Stimulated activated naive B cell treated with anti-CD40 and anti-IgM and Interleukin-4, amounts not matched to agents 10 μg/mL and 1 μg/mL and 100 μg/mL, for 72 hours (primary cell): ENCODE data around the gene MCHR1.
A peak's percentile ranks its signal among the peaks of the same experiment; 100 is the strongest.
"Not testable (repeated sequence)": the region's sequence is repeated elsewhere in the genome, so short reads cannot be mapped to it uniquely, and the experiment has no call there.

Source experiments
- ATAC-seq, 2 donors: fragments of 150-1000 bp; cut with Tn5 transposase; replicated peaks; 2 replicates each; pipeline ENCODE4 v1.10.0; 2021; ENCODE audit warnings: moderate library complexity in 1 of 2
- DNase-seq: peaks from one replicate; pipeline ENCODE4 v3.0.0; 2021
- H3K27ac Mint-ChIP-seq: one replicate; pipeline ENCODE4 v1.8.0; 2022; ENCODE audit warnings: mild to moderate bottlenecking, mixed read lengths
- H3K27me3 Mint-ChIP-seq, 2 donors: one replicate each; pipeline ENCODE4 v1.8.0; 2022; ENCODE audit warnings: mixed read lengths in 2 of 2
- H3K36me3 Mint-ChIP-seq, 2 donors: one replicate each; pipeline ENCODE4 v1.8.0; 2022; ENCODE audit warnings: mixed read lengths in 2 of 2, mild to moderate bottlenecking in 1 of 2
- H3K4me1 Mint-ChIP-seq, 2 donors: one replicate each; pipeline ENCODE4 v1.8.0; 2022; ENCODE audit warnings: mixed read lengths in 2 of 2, mild to moderate bottlenecking in 1 of 2
- H3K4me3 Mint-ChIP-seq, 2 donors: one replicate each; pipeline ENCODE4 v1.8.0; 2022; ENCODE audit warnings: mild to moderate bottlenecking in 2 of 2, mixed read lengths in 2 of 2, moderate library complexity in 1 of 2
- H3K9me3 Mint-ChIP-seq, 2 donors: one replicate each; pipeline ENCODE4 v1.8.0; 2022; ENCODE audit warnings: mixed read lengths in 2 of 2, mild to moderate bottlenecking in 1 of 2

The MCHR1 gene

GRCh38 chr22:40691532-40691931, 12.2 kb downstream of the MCHR1 start:
- no peaks in the 10 kb centered on the region for H3K4me1 Mint-ChIP-seq
- no peak overlapping the region for H3K4me3 Mint-ChIP-seq
- peaks cover 0 to 3% of the 10 kb centered on the region in 2 donors for H3K9me3 Mint-ChIP-seq
- peaks cover 0 to 16% of the 10 kb centered on the region in 2 donors for H3K27me3 Mint-ChIP-seq
- ATAC-seq, result no peak
- no peak overlapping the region for H3K27ac Mint-ChIP-seq
- no peaks in the 10 kb centered on the region for H3K36me3 Mint-ChIP-seq
- no peak for DNase-seq

- H3K27ac Mint-ChIP-seq, result no peak overlapping the region
- ATAC-seq (no peak), DNase-seq (no peak)
- no peaks in the 10 kb centered on the region for H3K36me3 Mint-ChIP-seq
- no peaks in the 10 kb centered on the region for H3K4me1 Mint-ChIP-seq
- peaks cover 0 to 16% of the 10 kb centered on the region in 2 donors for H3K27me3 Mint-ChIP-seq
- H3K9me3 Mint-ChIP-seq, result peaks cover 0 to 3% of the 10 kb centered on the region in 2 donors
- no peak overlapping the region for H3K4me3 Mint-ChIP-seq
Measured at GRCh38 chr22:40694411-40694810, 15.1 kb downstream of the MCHR1 start.

DNA sequence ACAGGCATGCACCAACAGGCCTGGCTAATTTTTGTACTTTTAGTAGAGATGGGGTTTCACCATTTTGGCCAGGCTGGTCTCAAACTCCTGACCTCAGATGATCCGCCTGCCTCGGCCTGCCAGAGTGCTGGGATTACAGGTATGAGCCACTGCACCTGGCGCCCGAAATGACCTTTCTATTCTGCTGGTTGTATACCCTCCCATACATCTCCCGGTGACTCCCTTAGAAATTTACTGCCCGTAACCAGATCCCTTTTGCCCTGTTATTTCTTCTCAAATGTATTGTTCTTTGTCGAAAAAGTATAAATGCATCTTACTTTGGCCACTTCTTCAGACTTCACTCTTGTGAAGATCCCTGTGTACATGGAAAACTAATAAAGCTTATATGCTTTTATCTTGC, 22.0 kb downstream of the MCHR1 start:
- Mint-ChIP-seq H3K9me3 (peaks cover 0 to 2% of the 10 kb centered on the region in 2 donors), H3K27me3 (no peaks in the 10 kb centered on the region), H3K4me1 (peaks cover 5 to 8% of the 10 kb centered on the region in 2 donors), H3K27ac (no peak overlapping the region), H3K36me3 (no peaks in the 10 kb centered on the region), H3K4me3 (no peak overlapping the region)
- ATAC-seq (no peak), DNase-seq (no peak)

- DNase-seq, result no peak
- H3K4me3 Mint-ChIP-seq, result no peak overlapping the region
- ATAC-seq, result peak; percentile 70 to 86
- H3K27me3 Mint-ChIP-seq, result no peaks in the 10 kb centered on the region
- H3K9me3 Mint-ChIP-seq, result peaks cover 0 to 3% of the 10 kb centered on the region in 2 donors
- H3K4me1 Mint-ChIP-seq, result peaks cover 5 to 8% of the 10 kb centered on the region in 2 donors
- peak overlapping the region; percentile 48 for H3K27ac Mint-ChIP-seq
- no peaks in the 10 kb centered on the region for H3K36me3 Mint-ChIP-seq
Measured at GRCh38 chr22:40703174-40703573, 23.9 kb downstream of the MCHR1 start.

GRCh38 chr22:40703736-40704135, 24.5 kb downstream of the MCHR1 start:
- Mint-ChIP-seq H3K4me1 (peaks cover 5 to 8% of the 10 kb centered on the region in 2 donors), H3K36me3 (no peaks in the 10 kb centered on the region), H3K27me3 (no peaks in the 10 kb centered on the region), H3K9me3 (peaks cover 0 to 3% of the 10 kb centered on the region in 2 donors), H3K27ac (no peak overlapping the region), H3K4me3 (no peak overlapping the region)
- ATAC-seq, result no peak
- DNase-seq, result no peak

GRCh38 chr22:40705918-40706682, 26.8 kb downstream of the MCHR1 start:
- H3K4me3 Mint-ChIP-seq, result no peak overlapping the region
- no peaks in the 10 kb centered on the region for H3K36me3 Mint-ChIP-seq
- ATAC-seq (no peak), DNase-seq (no peak)
- peaks cover 0 to 3% of the 10 kb centered on the region in 2 donors for H3K9me3 Mint-ChIP-seq
- H3K27me3 Mint-ChIP-seq, result no peaks in the 10 kb centered on the region
- H3K27ac Mint-ChIP-seq, result no peak overlapping the region
- H3K4me1 Mint-ChIP-seq, result peaks cover 5 to 8% of the 10 kb centered on the region in 2 donors

DNA sequence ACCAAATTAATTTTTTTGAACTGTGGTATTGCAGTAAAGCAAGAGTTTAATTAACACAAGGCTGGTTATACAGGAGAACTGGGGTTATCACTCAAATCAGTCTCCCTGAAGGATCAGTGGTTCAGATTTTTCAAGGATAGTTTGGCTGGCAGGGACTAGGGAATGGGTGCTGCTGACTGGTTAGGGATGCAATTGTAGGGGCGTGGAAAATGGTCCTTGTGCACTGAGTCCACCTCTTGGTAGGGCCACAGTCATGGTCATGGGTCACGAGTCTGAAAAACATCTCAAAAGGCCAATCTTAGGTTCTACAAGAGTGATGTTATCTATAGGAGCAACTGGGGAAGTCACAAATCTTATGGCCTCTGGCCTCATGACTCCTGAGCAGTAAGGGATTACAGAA, 27.9 kb downstream of the MCHR1 start:
- no peak overlapping the region for H3K4me3 Mint-ChIP-seq
- H3K4me1 Mint-ChIP-seq, result peaks cover 8 to 16% of the 10 kb centered on the region in 2 donors
- no peaks in the 10 kb centered on the region for H3K36me3 Mint-ChIP-seq
- peaks cover 0 to 4% of the 10 kb centered on the region in 2 donors for H3K27me3 Mint-ChIP-seq
- ATAC-seq (no peak), DNase-seq (no peak)
- H3K27ac Mint-ChIP-seq, result peak overlapping the region; percentile 37
- H3K9me3 Mint-ChIP-seq, result peaks cover 0 to 3% of the 10 kb centered on the region in 2 donors

- Mint-ChIP-seq H3K4me1 (peaks cover 5 to 11% of the 10 kb centered on the region in 2 donors), H3K36me3 (no peaks in the 10 kb centered on the region), H3K27me3 (peaks cover 0 to 4% of the 10 kb centered on the region in 2 donors), H3K27ac (no peak overlapping the region), H3K4me3 (no peak overlapping the region), H3K9me3 (peaks cover 0 to 2% of the 10 kb centered on the region in 2 donors)
- no peak for ATAC-seq
- no peak for DNase-seq
Measured at GRCh38 chr22:40708177-40708576, 28.9 kb downstream of the MCHR1 start.

DNA sequence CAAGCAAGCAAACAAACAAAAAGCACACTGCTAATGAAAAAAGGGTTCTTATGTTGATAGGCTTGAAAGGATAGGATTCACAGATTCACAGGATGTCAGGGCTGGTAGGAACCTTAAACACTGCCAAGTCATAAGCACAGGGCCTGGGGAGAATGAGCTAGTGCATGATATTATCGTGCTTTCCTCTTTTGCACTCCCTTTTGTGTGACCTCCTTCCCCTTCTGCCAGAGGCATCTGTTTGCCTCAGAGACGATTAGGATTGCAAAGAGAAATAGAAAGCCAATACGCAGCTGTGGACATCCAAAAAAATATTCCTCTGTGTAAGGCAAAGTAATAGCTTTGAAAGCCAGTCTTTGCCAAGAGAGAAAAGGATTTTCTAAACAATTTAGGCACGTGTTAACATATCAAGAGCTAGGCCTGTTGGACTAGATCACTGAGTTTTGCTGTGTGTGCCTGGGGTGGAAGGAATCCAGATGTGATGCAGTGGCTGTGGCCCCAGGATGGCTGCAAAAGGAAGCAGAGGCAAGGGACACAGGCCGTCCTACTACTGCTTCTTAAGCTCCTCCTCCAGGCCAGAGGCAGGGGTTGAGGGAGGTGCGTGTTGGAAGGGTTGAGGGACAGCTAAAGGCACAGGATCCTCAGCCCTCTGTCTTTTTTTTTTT, 30.6 kb downstream of the MCHR1 start:
- Mint-ChIP-seq H3K9me3 (peaks cover 0 to 2% of the 10 kb centered on the region in 2 donors), H3K4me3 (peak overlapping the region in 1 of 2 donors; percentile 19), H3K4me1 (peaks cover 6 to 14% of the 10 kb centered on the region in 2 donors), H3K27me3 (peaks cover 3 to 10% of the 10 kb centered on the region in 2 donors), H3K27ac (no peak overlapping the region), H3K36me3 (no peaks in the 10 kb centered on the region)
- ATAC-seq (no peak), DNase-seq (no peak)

DNA sequence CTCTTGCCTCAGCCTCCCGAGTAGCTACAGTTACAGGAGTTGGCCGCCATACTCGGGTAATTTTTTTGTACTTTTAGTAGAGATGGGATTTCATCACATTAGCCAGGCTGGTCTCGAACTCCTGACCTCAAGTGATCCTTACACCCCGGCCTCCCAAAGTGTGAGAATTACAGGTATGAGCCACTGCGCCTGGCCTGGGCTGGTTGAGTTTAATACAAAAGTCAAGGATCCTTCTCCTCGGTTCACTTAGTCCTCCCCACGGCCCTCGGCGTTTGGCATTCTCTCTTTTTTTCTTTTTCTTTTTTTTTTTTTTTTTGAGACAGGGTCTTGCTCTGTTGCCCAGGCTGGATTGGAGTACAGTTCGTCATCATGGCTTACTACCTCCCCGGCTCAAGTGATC, 33.0 kb downstream of the MCHR1 start:
- Mint-ChIP-seq H3K4me1 (peaks cover 7 to 18% of the 10 kb centered on the region in 2 donors), H3K9me3 (no peaks in the 10 kb centered on the region), H3K4me3 (no peak overlapping the region), H3K27me3 (peaks cover 5 to 15% of the 10 kb centered on the region in 2 donors), H3K27ac (no peak overlapping the region), H3K36me3 (no peaks in the 10 kb centered on the region)
- ATAC-seq (no peak), DNase-seq (no peak)

DNA sequence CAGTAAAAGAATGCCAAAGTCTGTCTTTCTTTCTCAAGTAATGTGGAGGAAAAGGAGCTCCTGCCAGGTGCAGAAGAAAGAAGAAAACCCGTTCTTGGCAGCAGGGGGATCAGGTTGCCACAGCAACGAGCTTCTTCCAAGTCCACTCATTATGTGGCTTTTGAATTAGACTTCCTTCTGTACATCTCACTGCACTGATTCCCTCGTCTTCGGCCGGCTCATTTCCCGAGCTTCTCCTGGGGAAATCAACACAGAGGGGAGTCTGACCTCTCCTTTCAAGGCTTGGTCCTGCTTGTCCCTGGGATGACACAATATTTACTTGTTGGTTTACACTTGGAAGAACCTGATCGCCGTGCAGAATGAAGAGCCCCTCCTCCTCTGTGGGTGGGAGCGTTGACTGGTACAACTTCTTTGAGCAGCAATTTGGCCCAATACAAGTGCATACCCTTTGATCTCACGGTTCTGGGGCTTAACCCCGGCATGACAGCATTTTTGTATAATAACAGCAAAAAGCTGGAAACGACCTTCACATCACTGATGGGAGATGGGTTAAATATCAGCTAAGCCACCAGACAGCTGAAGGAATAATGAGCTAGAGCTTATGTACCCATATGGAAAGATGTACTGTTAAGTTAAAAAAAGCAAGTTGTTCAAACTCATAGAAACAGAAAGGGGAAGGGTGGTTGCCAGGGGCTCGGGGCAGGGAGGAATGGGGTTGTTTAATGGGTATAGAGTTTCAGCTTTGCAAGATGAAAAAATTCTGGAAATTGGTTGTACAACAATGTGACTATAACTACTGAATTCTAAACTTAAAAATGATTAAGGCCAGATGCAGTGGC, 35.4 kb downstream of the MCHR1 start:
- Mint-ChIP-seq H3K9me3 (no peaks in the 10 kb centered on the region), H3K4me1 (peaks cover 10 to 23% of the 10 kb centered on the region in 2 donors), H3K36me3 (no peaks in the 10 kb centered on the region), H3K27ac (no peak overlapping the region), H3K27me3 (peaks cover 5 to 15% of the 10 kb centered on the region in 2 donors), H3K4me3 (no peak overlapping the region)
- DNase-seq (no peak), ATAC-seq (no peak)

DNA sequence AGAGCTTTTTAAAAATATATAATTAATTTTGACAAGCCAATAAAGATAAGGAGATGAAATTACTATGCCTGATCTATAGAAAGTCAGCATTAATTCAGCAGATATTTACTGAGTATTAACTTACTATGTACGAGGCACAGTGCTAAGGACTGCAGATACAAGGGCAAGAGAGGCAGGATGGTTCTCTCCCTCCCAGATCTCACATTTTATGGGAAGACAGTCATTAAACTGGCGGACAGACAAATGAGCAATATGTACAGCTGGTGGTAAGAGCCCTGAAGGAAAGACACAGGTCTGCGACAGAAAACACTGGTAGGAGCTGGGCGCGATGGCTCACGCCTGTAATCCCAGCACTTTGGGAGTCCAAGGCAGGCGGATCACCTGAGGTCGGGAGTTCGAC, 36.8 kb downstream of the MCHR1 start:
- no peak for ATAC-seq
- no peak overlapping the region for H3K27ac Mint-ChIP-seq
- H3K4me1 Mint-ChIP-seq, result peaks cover 10 to 23% of the 10 kb centered on the region in 2 donors
- H3K9me3 Mint-ChIP-seq, result no peaks in the 10 kb centered on the region
- peaks cover 5 to 15% of the 10 kb centered on the region in 2 donors for H3K27me3 Mint-ChIP-seq
- DNase-seq, result no peak
- H3K36me3 Mint-ChIP-seq, result no peaks in the 10 kb centered on the region
- no peak overlapping the region for H3K4me3 Mint-ChIP-seq

DNA sequence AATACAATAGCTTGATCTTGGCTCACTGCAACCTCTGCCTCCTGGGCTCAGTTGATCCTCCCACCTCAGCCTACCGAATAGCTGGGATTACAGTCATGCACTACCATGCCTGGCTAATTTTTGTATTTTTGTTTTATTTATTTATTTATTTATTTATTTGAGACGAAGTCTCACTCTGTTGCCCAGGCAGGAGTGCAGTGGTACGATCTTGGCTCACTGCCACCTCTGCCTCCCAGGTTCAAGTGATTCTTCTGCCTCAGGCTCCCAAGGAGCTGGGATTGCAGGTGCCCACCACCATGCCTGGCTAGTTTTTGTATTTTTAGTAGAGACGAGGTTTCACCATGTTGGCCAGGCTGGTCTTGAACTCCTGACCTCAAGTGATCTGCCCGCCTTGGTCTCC, 38.4 kb downstream of the MCHR1 start:
- not testable (repeated sequence) for H3K9me3 Mint-ChIP-seq, H3K27ac Mint-ChIP-seq
- H3K27me3 Mint-ChIP-seq, result peaks cover 5 to 10% of the 10 kb centered on the region in 2 donors

More for the DNA sequence above, 38.4 kb downstream of the MCHR1 start:
- not testable (repeated sequence) for ATAC-seq, H3K36me3 Mint-ChIP-seq, DNase-seq, H3K4me3 Mint-ChIP-seq
- peaks cover 7 to 16% of the 10 kb centered on the region in 2 donors for H3K4me1 Mint-ChIP-seq
